LNCaP clone FGC (cell line): ENCODE results near the gene GCC2.
A peak's percentile ranks its signal among the peaks of the same experiment; 100 is the strongest.

Source experiments
- DNase-seq: peaks from one replicate; pipeline ENCODE4 v3.0.0-alpha.2; 2011; ENCODE audit warnings: low read depth
- H3K4me3 ChIP-seq: 2 replicates; pipeline ENCODE4 v1.5.1; 2011; ENCODE audit warnings: mild to moderate bottlenecking, low read depth, low read length, control low read depth
- CTCF ChIP-seq: IDR thresholded peaks from 2 replicates; pipeline ENCODE4 v1.5.1; 2012; ENCODE audit warnings: mild to moderate bottlenecking; ENCODE audit not compliant: control insufficient read depth, insufficient read depth; ENCODE audit errors: extremely low read depth

GCC2 gene, protein sequence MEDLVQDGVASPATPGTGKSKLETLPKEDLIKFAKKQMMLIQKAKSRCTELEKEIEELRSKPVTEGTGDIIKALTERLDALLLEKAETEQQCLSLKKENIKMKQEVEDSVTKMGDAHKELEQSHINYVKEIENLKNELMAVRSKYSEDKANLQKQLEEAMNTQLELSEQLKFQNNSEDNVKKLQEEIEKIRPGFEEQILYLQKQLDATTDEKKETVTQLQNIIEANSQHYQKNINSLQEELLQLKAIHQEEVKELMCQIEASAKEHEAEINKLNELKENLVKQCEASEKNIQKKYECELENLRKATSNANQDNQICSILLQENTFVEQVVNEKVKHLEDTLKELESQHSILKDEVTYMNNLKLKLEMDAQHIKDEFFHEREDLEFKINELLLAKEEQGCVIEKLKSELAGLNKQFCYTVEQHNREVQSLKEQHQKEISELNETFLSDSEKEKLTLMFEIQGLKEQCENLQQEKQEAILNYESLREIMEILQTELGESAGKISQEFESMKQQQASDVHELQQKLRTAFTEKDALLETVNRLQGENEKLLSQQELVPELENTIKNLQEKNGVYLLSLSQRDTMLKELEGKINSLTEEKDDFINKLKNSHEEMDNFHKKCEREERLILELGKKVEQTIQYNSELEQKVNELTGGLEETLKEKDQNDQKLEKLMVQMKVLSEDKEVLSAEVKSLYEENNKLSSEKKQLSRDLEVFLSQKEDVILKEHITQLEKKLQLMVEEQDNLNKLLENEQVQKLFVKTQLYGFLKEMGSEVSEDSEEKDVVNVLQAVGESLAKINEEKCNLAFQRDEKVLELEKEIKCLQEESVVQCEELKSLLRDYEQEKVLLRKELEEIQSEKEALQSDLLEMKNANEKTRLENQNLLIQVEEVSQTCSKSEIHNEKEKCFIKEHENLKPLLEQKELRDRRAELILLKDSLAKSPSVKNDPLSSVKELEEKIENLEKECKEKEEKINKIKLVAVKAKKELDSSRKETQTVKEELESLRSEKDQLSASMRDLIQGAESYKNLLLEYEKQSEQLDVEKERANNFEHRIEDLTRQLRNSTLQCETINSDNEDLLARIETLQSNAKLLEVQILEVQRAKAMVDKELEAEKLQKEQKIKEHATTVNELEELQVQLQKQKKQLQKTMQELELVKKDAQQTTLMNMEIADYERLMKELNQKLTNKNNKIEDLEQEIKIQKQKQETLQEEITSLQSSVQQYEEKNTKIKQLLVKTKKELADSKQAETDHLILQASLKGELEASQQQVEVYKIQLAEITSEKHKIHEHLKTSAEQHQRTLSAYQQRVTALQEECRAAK (N-terminal part only)

DNA sequence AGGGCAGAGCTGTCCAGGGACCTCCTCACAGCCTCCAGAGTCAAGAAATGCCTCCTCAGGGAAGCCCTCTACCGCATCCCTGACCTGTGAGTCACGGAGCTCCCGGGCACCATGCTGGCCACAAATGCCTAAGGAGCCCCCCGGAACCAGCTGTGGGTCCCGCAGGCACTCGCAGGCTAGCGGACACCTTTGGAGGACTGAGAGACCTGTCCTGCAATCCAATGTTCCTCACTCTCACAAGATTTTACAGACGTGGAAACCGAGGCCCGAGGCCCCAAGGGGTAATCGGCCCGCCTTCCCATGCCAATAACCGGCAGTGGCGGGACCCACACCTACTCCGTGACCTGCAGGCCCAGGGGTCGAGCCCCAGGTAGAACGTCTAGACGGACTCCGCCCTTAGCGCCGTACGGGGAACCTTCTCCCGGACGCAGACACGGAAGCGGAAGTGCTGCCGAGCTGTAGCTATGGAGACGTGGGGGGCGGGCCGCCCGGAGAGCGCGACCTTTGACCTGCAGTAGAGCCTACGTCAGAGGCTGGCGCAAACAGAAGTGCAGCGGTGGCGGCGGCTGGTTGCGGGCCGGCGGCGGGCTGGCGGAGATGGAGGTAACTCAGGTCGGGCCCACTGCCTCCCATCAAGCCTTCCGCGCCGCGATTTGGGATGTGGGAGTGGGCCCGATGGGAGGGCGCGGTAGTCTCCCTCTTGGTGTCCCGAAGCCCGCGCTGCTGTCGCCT, at the start of gene GCC2:
GCC2 (plus strand) TSS at position 529 of the 732 bp plus-strand sequence; CDS start at position 598, 69 bp downstream.
- H3K4me3 ChIP-seq, result peak within 1 kb of the TSS; percentile 95
- TF ChIP-seq CTCF, result no peak
- peak; percentile 86 for DNase-seq

GRCh38 chr2:108399479-108399878, 49.5 kb upstream of the GCC2 start:
- TF ChIP-seq CTCF, result no peak
- no peak for DNase-seq
- no peak overlapping the region for H3K4me3 ChIP-seq

GRCh38 chr2:108401800-108402199, 47.2 kb upstream of the GCC2 start:
- no peak overlapping the region for H3K4me3 ChIP-seq
- no peak for DNase-seq
- no peak for TF ChIP-seq CTCF

DNA sequence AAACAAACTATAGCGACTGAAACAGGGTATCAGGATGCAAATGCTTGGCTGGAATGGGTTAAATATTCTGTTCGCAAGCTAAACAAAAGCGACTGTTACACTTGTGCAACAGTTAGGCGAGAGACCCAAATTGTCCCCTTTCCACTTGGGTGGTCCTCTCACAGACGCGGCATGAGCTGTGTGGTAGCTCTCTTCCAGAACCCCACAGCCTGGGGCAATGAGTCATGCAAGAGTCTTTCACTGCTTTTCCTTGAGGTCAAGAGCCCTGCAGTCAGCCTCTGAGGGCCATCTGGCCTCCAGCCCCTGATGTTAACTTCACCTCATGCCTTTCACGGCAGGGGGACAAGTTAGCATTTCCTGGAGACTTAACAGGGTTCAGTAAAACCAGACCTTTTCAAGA, 45.5 kb upstream of the GCC2 start:
- DNase-seq, result no peak
- no peak overlapping the region for H3K4me3 ChIP-seq
- no peak for TF ChIP-seq CTCF

DNA sequence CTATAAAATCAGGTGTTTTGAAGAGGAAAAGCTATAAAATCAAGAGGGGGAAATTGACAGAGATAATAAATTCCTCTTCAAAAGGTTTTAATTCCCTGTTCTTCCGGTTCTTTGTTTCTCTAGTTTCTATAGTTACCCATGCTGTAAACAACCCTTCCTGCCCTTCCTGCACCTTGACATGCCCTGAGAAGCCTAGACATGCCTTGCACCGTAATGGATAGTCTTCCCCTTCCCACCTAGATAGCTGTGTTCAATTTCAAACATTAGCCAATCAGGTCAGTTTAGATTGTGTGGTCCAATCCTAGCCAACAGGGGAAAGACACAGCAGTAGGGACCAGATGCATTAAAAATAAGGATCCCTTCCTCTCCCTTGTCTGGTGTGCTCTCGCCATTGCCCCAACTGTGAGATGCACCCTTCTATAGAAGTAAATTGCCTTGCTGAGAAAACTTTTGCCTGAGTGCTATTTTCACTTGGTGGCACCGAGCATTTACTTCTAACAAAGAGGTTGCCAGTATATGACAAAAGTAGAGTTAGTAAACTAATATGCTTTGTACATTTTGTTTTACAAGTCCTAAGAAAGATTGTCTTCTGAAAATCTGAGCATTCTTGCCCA, 44.1 kb upstream of the GCC2 start:
- no peak overlapping the region for H3K4me3 ChIP-seq
- no peak for DNase-seq
- no peak for TF ChIP-seq CTCF
